HG03196 (cell line): ENCODE results near the gene SUGP1.

Source experiments
- ATAC-seq: cut with Tn5 transposase; IDR thresholded peaks from one replicate; pipeline ENCODE4 v1.9.1; 2021; ENCODE audit not compliant: unreplicated experiment

Gene SUGP1

DNA sequence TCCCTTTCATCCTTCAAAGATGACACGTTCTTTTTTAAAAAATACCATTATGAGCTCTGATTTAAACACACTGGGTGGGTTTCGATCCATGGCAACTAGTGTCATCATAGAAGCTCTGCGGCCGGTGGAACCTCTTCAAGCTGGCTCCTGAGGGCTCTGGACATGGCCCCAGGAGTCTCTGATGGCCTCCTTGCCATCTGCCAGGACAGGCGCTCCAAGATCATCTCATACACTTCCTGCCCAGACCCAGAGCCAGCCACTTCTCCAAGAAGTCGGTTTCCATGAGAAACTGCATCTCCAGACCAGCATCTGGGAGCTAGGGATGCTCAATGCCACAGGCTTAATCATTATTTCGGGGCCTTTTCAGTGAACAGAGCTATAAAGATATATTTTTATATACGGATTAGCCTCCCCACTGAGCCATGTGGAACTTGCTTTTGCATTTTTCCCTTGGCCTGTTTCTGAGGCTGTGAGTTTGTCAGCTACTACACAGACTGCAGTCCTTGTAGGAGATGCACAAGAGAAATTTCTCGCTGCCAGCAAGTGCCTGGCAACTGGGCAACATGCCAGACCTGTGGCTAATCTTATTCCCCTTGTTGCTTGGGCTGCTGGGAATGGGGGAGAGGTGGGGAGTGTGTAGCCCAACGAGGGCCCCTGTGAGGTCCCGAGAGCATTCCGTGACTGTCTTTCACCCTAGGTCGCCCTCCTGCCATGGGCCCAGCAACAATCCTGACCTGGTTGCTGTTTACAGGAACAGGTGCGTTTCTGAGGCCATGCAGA lies 15.9 kb downstream of the SUGP1 start:
- ATAC-seq: no peak

DNA sequence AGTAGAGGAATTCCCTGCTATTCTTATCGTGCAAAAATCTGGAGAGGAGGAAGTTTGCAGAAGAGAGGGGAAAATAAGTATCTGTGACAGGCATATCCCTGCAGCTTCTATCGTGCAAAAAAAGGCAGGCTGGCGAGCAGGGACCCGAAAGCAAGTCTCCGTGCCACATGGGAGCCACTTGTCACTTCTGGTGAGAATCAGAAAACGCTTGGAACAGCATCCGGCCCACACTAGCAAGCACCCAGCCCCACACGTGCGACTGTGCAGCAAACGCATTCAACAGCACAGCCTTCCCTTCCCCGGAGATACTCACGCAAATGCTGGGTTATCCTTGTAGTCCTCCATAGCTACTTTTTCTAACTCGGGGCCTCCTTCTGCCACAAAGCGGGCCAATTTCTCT lies 16.9 kb downstream of the SUGP1 start:
- ATAC-seq: no peak

DNA sequence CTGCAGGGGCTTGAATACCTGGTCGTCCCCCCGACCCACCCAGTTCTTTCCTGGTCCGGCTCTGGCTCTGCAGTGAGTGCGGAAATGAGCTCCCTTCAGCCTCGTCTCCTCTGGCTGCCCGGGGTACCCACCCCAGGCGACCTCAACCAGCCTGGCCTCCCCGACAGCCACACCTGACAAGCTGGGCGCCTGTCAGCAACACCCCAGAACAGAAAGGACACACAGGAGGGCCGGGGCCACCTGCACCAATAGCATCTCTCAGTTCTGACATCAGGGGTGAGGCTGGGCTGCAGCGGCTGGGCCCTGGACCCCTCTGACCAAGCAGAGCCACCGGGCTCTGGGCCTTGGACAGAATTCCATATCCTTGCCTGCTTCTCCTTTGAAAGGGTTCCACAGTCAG lies 19.7 kb downstream of the SUGP1 start:
- ATAC-seq: no peak

DNA sequence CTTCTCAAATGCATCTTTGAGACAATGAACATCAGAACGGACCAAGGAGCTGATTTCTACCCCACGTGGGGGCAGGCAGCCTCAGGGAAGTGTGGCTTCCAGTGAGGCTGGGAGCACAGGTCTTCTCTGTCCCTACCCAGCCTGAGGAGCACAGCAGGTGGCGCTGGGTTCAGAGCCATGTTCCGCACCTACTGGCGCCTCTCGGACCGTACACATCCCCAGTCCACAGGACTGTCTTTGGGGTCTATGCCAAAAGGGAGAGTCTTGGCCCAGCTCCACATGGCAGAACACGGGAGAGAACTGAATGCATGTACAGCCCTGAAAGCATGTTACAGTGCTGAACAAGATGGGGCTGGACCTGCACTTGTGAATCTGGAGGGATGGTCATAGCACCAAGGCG lies 22.6 kb downstream of the SUGP1 start:
- no peak for ATAC-seq

DNA sequence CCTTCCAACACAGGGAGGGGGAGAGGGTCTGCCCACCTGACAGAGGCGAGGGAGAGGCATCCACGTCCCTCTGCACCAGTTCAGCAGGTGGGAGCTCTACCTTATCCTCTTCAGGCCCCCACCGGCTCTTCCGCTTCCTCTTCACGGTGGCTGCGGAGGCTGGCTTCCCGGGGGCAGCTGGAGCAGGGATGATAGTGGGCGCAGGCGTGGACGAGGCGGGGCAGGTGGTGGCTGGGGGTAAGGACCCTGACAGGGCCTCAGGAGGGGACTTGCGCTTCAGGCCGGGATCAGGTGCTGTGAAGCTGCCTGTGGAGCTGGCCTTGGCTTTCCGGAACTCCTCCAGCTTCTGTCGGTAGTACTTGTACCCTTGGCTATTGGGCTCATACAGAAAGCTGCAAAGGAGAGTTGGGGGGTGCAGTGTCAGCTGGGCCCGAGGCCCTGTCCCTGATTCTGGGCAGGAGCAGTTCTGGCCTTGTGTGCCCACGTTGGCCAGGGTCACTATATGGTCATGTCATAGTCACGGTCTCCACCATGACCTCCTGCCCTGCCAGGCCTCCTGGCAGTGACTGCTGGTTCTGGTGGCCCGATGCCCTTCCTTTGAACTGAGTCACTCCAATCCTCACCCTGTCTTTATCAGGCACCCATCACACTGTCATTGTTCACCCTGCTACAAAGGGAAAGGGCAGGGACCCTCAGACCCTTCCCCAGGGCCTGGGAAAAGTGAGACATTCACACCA lies 23.2 kb downstream of the SUGP1 start:
- no peak for ATAC-seq

GRCh38 chr19:19294914-19295313 lies 25.4 kb downstream of the SUGP1 start:
- ATAC-seq: no peak

GRCh38 chr19:19292607-19293006 lies 27.7 kb downstream of the SUGP1 start:
- no peak for ATAC-seq

- no peak for ATAC-seq
Measured at GRCh38 chr19:19285686-19286085, 34.6 kb downstream of the SUGP1 start.

DNA sequence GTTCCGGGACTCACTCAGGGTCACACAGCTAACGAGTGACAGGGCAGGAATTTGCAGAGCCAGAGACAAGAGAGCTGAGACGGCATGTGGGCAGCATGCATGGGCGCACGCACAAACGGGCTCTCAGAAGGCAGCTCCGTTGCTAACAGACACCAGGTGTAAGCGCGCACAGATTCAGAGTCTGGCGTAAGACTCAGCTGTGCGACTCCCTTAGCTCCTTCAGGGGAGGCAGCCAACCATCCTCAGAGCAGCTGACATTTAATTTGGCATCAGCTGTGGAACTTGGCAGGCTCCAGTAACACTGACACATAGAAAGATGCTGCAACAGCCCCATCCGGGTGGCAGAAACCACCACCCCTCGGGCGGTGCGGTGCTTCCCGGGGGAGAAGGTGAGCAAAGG lies 39.7 kb downstream of the SUGP1 start:
- ATAC-seq: no peak

- ATAC-seq: no peak
Measured at GRCh38 chr19:19279853-19280252, 40.5 kb downstream of the SUGP1 start.

DNA sequence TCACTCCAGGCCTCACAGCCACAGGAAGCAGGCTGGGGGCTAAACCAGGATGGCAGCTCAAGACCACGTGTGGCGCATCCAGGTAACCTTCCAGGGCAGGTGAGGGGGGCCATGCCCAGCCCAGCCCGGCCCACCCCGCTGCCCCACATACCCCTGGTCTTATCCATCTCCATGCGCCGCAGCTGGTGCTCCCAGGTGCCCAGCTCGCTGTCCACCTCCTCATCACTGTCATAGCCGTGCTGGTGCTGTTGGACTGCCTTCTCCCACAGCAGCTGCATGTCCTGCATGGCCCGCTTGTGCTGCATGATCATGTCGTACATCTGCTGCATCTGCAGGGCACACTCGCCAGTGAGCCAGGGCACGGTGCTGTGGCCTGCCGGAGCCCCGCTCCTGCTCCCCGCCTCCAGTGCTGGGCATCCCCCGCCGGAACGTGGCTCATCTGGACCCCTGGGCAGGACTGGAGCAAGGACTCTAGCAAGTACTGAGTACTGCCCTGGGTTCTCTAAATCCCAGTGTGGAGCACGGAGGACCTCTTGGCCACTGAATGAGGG lies 41.2 kb downstream of the SUGP1 start:
- ATAC-seq: no peak

GRCh38 chr19:19278315-19278714 lies 42.0 kb downstream of the SUGP1 start:
- no peak for ATAC-seq

- no peak for ATAC-seq
Measured at GRCh38 chr19:19276851-19277250, 43.5 kb downstream of the SUGP1 start.

DNA sequence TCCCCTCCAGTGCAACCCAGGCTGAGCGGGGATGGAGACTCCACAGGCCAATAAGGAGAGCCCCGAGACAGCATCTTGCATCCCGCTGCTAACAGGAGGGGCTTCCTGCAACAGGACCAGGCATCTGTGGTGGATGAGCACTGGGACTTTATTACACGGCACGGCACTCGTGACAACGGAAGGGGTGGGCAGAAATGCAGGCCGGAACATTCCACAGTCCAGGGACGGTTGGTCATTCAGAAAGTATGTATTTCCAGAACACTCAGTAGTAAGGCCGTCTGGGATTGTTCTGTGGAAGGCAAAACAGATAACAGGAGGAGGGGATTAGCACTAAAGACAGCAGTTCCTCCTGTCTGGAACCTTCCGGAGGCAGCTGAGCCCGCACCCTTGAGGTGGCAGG lies 43.9 kb downstream of the SUGP1 start:
- ATAC-seq: no peak

- ATAC-seq: no peak
Measured at GRCh38 chr19:19274716-19275565, 45.4 kb downstream of the SUGP1 start.

- no peak for ATAC-seq
Measured at GRCh38 chr19:19274146-19274545, 46.2 kb downstream of the SUGP1 start.

- ATAC-seq: no peak
Measured at GRCh38 chr19:19271828-19272599, 48.3 kb downstream of the SUGP1 start.

DNA sequence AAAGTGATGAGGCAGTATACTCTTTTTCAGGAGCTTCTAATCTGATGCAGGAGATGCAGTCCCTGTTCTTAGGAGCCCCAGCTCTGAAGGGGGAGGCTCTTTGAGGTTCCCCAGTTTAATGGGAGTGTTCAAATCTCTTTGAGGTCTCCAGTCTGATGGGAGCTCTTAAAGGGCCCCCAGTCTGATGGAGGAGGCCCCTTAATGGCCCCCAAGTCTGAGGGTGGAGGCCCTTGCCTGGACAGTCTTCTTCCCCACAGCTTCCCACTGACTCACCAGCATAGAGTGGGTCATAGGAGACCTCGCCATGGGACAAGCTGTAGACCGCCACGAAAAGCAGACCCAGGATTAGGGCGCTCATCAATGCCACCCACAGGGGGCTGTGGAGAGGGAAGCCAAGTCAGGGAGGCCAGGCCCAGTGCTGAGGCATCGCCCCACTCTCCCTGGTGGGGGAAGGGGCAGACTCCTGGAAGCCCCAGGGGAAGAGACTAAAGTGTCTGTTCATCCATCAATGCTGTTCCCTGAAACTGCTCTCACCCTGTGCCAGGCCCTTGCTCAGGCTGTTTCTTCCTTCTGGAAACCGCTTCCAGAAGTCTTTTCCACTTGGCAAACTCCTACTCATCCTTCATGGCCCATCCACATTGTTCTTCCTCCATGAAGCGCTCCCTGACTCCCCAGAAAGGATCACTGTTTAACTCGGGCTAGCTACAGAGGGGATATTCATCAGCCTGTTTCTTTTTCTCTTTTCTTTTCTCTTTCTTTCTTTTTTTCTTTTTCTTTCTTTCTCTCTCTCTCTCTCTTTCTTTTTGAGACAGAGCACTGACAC lies 49.3 kb downstream of the SUGP1 start:
- ATAC-seq: no peak

GRCh38 chr19:19269952-19270694 lies 50.2 kb downstream of the SUGP1 start:
- no peak for ATAC-seq
